CD4-positive, CD25-positive, alpha-beta regulatory T cell (primary cell): Measurements from ENCODE around the gene MEGF6. TPM values are rescaled to one million over a fixed set of nuclear protein-coding genes. Genes with fewer than 3 reads are reported as not detected.

Experiments
- ATAC-seq, 2 donors: fragments of 150-1000 bp; cut with Tn5 transposase; one replicate each; pipeline ENCODE4 v1.10.0; 2021; ENCODE audit warnings: low read depth in 2 of 2, moderate number of reproducible peaks in 2 of 2, moderate library complexity in 1 of 2
- DNase-seq, 3 donors: peaks; one replicate each; pipeline versions ENCODE4 v3.0.0 to v3.0.0-alpha.2; 2012 to 2022; ENCODE audit warnings: mixed read lengths in 1 of 3
- H3K27ac ChIP-seq: one replicate; pipeline ENCODE4 v1.7.0; 2013; ENCODE audit warnings: mild to moderate bottlenecking, low read length; ENCODE audit not compliant: insufficient read depth, poor library complexity, severe bottlenecking
- H3K27me3 ChIP-seq: one replicate; pipeline ENCODE4 v1.7.0; 2013; ENCODE audit warnings: low read length; ENCODE audit not compliant: control insufficient read depth, insufficient read depth
- H3K36me3 ChIP-seq: one replicate; pipeline ENCODE4 v1.7.0; 2013; ENCODE audit warnings: mild to moderate bottlenecking, low read length, moderate library complexity; ENCODE audit not compliant: control insufficient read depth, insufficient read depth
- H3K4me1 ChIP-seq: 2 replicates; pipeline ENCODE4 v1.7.0; 2013; ENCODE audit warnings: mild to moderate bottlenecking, low read length; ENCODE audit not compliant: insufficient read depth, control insufficient read depth, poor library complexity, severe bottlenecking
- H3K4me3 ChIP-seq: one replicate; pipeline ENCODE4 v1.7.0; 2013; ENCODE audit warnings: low read depth, mild to moderate bottlenecking, low read length, moderate library complexity
- H3K9me3 ChIP-seq, 2 experiments: 1 replicate in 1 of 2; 2 replicates in 1 of 2; pipeline ENCODE4 v1.7.0; 2013; ENCODE audit warnings: low read length in 2 of 2, mild to moderate bottlenecking in 1 of 2, moderate library complexity in 1 of 2; ENCODE audit not compliant: control insufficient read depth in 2 of 2
- H3K27ac Mint-ChIP-seq, 3 donors: one replicate each; pipeline ENCODE4 v1.8.0; 2020 to 2022; ENCODE audit warnings: mild to moderate bottlenecking in 3 of 3, mixed read lengths in 3 of 3, moderate library complexity in 2 of 3
- H3K27me3 Mint-ChIP-seq: one replicate; pipeline ENCODE4 v1.8.0; 2022; ENCODE audit warnings: mild to moderate bottlenecking, mixed read lengths
- H3K36me3 Mint-ChIP-seq: one replicate; pipeline ENCODE4 v1.8.0; 2020; ENCODE audit warnings: mixed read lengths
- H3K4me1 Mint-ChIP-seq, 4 donors: one replicate each; pipeline ENCODE4 v1.8.0; 2020 to 2022; ENCODE audit warnings: mixed read lengths in 4 of 4, mild to moderate bottlenecking in 1 of 4
- H3K4me3 Mint-ChIP-seq, 4 donors: one replicate each; pipeline ENCODE4 v1.8.0; 2020 to 2022; ENCODE audit warnings: mild to moderate bottlenecking in 4 of 4, mixed read lengths in 4 of 4, moderate library complexity in 3 of 4
- H3K9me3 Mint-ChIP-seq, 7 donors: one replicate each; pipeline ENCODE4 v1.8.0; 2020 to 2022; ENCODE audit warnings: mixed read lengths in 7 of 7, mild to moderate bottlenecking in 3 of 7, moderate library complexity in 2 of 7
- polyA plus RNA-seq, 4 donors: library from polyadenylated mRNA; unstranded; fragments of 300-500 nt; fragmentation: Illumina TruSeq; gene quantifications; one replicate each; pipeline ENCODE4 v1.2.3, GENCODE V29; 2021
- total RNA-seq: library from RNA; stranded (reverse); gene quantifications from one replicate; pipeline ENCODE4 v1.2.3, GENCODE V29; 2022

Gene MEGF6
- total and polyA plus RNA-seq, 5 donors from 2014 or later: 4.7 to 123 (median 6.8) TPM

GRCh38 chr1:3481046-3481445 is 130.3 kb downstream of the MEGF6 start:
- Histone ChIP-seq H3K4me3 (no peak overlapping the region), H3K4me1 (no peaks in the 10 kb centered on the region), H3K27ac (no peak overlapping the region), H3K36me3 (no peaks in the 10 kb centered on the region), H3K27me3 (no peaks in the 10 kb centered on the region), H3K9me3 (no peaks in the 10 kb centered on the region)
- Mint-ChIP-seq H3K4me3 (no peak overlapping the region), H3K27ac (no peak overlapping the region), H3K36me3 (no peaks in the 10 kb centered on the region), H3K9me3 (peaks cover 0 to 2% (median 0%) of the 10 kb centered on the region in 7 donors), H3K4me1 (no peaks in the 10 kb centered on the region), H3K27me3 (no peaks in the 10 kb centered on the region)
- ATAC-seq (no peak), DNase-seq (no peak)

- H3K4me1 ChIP-seq: no peaks in the 10 kb centered on the region
- Mint-ChIP-seq H3K9me3 (peaks cover 0 to 2% (median 0%) of the 10 kb centered on the region in 7 donors), H3K36me3 (no peaks in the 10 kb centered on the region), H3K27me3 (no peaks in the 10 kb centered on the region), H3K4me1 (no peaks in the 10 kb centered on the region), H3K27ac (no peak overlapping the region), H3K4me3 (no peak overlapping the region)
- DNase-seq (no peak), ATAC-seq (no peak)
- H3K36me3 ChIP-seq: no peaks in the 10 kb centered on the region
- no peak overlapping the region for H3K4me3 ChIP-seq
- no peaks in the 10 kb centered on the region for H3K9me3 ChIP-seq
- no peaks in the 10 kb centered on the region for H3K27me3 ChIP-seq
- no peak overlapping the region for H3K27ac ChIP-seq
Measured at GRCh38 chr1:3480369-3480719, 131.0 kb downstream of the MEGF6 start.

DNA sequence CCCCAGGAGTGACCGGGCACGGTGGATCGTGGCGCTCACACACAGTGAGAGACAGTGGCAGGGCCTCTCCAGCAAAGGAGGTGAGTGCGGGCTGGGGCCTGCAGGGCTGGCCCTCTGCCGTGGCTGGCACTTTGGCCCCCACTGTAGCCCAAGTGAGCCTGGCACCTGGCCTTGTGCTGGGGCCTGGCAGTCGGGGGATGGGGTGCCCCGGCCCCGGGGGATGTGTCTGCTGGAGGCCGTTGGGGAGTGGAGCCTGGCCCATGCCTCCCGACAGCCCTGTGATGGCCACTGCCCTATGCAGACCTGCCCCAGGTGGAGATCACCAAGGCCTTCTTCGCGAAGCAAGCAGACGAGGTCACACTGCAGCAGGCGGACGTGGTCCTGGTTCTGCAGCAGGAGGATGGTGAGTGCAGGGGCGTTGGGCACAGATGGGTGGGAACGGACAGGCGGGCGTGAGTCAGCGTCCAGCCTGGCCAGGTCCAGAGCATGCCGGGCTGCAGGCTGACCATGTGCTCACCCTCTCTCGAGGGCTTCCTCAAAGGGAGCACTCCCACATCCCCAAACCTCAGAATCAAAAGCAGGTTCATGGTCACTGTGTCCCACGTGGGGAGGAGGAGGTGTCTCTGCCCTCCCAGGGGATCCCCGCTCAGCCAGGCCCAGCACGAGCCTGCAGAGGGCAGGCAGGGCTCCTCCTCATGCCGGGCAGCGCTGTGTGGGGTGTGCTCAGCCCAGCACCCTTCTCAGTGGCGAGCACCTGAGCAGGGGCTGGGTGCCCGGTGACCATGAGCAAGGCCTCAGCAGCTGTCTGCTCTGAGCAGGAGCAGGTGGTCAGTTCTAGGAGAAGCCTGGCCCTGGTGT is 131.6 kb downstream of the MEGF6 start:
- no peak for ATAC-seq

DNA sequence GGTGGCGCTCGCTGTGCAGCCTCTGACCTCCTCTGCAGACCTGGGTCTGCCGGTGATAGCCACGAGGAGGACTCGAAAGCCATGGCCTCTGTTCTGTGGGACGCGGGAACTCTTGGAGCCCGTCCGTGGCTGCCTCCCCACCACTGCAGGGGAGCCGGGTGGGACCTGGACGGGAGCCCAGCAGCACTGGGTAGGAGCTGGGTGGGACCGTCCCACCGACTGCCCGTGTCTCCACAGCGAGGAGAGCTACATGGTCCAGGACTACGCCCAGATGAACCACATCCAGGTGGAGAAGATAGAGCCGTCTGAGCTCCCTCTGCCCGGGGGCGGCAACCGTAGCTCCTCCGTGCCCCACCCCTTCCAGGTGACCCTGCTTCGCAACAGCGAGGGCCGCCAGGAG is 133.1 kb downstream of the MEGF6 start:
- DNase-seq: no peak
- H3K4me1 Mint-ChIP-seq: no peaks in the 10 kb centered on the region
- H3K27ac Mint-ChIP-seq: no peak overlapping the region
- no peak overlapping the region for H3K4me3 ChIP-seq
- H3K4me3 Mint-ChIP-seq: no peak overlapping the region
- H3K9me3 ChIP-seq: no peaks in the 10 kb centered on the region
- no peak for ATAC-seq
- no peaks in the 10 kb centered on the region for H3K4me1 ChIP-seq
- H3K27me3 Mint-ChIP-seq: no peaks in the 10 kb centered on the region
- H3K27me3 ChIP-seq: no peaks in the 10 kb centered on the region
- H3K9me3 Mint-ChIP-seq: no peaks in the 10 kb centered on the region
- no peaks in the 10 kb centered on the region for H3K36me3 Mint-ChIP-seq
- no peak overlapping the region for H3K27ac ChIP-seq
- no peaks in the 10 kb centered on the region for H3K36me3 ChIP-seq

More for the DNA sequence above, 131.6 kb downstream of the MEGF6 start:
- no peaks in the 10 kb centered on the region for H3K27me3 ChIP-seq
- H3K27ac Mint-ChIP-seq: no peak overlapping the region
- H3K36me3 Mint-ChIP-seq: no peaks in the 10 kb centered on the region
- no peak for DNase-seq
- no peaks in the 10 kb centered on the region for H3K9me3 Mint-ChIP-seq
- no peak overlapping the region for H3K4me3 ChIP-seq
- no peak overlapping the region for H3K4me3 Mint-ChIP-seq
- no peaks in the 10 kb centered on the region for H3K36me3 ChIP-seq
- H3K27ac ChIP-seq: no peak overlapping the region
- no peaks in the 10 kb centered on the region for H3K27me3 Mint-ChIP-seq
- H3K9me3 ChIP-seq: no peaks in the 10 kb centered on the region
- no peaks in the 10 kb centered on the region for H3K4me1 Mint-ChIP-seq
- H3K4me1 ChIP-seq: no peaks in the 10 kb centered on the region

DNA sequence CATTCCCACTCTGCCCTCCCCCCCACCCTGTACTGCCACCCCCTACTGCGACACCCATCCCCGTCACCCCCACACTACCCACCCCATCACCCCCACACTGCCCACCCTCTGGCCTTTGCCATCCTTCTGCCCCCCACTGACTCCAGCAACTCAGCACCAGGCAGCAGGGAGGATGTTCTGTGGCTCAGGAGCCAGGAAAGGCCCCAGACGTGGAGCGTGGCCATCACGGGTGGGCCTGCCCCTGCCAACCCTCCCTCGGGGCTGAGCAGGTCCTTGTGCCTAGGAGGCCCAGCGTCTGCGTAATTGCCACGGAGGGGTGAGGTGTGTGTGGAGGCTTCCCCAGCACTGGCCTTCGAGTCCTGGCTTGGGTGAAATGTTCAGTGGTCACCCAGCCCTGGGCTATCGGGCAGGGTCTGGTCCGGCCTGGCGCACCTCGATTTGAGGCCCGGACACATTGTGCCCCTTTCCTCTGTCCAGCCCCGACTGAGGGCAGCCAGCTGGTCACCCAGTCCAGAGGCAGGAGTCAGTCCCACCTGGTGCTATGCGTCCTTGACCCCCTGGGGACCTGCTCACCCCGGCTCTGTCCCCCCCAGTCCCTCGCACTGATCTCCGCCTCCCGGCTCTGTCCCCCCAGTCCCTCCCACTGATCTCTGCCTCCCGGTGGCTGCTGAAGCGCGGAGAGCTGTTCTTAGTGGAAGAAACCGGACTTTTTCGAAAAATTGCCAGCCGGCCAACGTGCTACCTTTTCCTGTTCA is 133.9 kb downstream of the MEGF6 start:
- Mint-ChIP-seq H3K36me3 (no peaks in the 10 kb centered on the region), H3K9me3 (no peaks in the 10 kb centered on the region), H3K27ac (no peak overlapping the region), H3K4me1 (no peaks in the 10 kb centered on the region), H3K27me3 (no peaks in the 10 kb centered on the region), H3K4me3 (no peak overlapping the region)
- no peak overlapping the region for H3K4me3 ChIP-seq
- no peaks in the 10 kb centered on the region for H3K36me3 ChIP-seq
- H3K27ac ChIP-seq: no peak overlapping the region
- H3K27me3 ChIP-seq: no peaks in the 10 kb centered on the region
- DNase-seq: no peak
- no peaks in the 10 kb centered on the region for H3K4me1 ChIP-seq
- ATAC-seq: no peak
- no peaks in the 10 kb centered on the region for H3K9me3 ChIP-seq

DNA sequence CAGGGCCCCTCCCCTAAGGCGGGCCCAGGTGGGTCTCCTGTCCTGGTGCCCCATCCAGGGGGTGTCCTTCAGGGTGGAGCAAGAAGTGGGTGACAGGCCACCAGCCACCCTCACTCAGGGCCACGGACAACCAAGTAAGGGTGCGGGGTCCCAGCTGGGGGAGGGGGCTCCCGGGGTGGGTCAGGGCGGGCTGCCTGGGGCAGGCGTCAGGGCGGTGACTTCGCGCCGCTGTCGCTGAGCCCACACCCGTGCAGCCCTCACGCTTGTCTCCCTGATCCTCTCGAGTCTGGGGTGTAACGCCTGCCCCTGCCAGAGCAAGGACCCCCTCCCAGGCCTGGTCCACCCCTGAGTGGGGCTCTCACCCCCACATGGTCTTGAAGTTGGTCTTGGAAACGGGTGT is 134.6 kb downstream of the MEGF6 start:
- no peaks in the 10 kb centered on the region for H3K36me3 ChIP-seq
- H3K27me3 Mint-ChIP-seq: no peaks in the 10 kb centered on the region

GRCh38 chr1:3475839-3476573 is 135.3 kb downstream of the MEGF6 start:
- no peak overlapping the region for H3K27ac ChIP-seq
- ATAC-seq (no peak), DNase-seq (no peak)
- Mint-ChIP-seq H3K27ac (no peak overlapping the region), H3K9me3 (no peaks in the 10 kb centered on the region), H3K4me3 (no peak overlapping the region), H3K36me3 (no peaks in the 10 kb centered on the region), H3K4me1 (no peaks in the 10 kb centered on the region), H3K27me3 (no peaks in the 10 kb centered on the region)
- H3K4me1 ChIP-seq: no peaks in the 10 kb centered on the region
- no peaks in the 10 kb centered on the region for H3K27me3 ChIP-seq
- no peak overlapping the region for H3K4me3 ChIP-seq
- no peaks in the 10 kb centered on the region for H3K9me3 ChIP-seq
- no peaks in the 10 kb centered on the region for H3K36me3 ChIP-seq

More for the DNA sequence above, 134.6 kb downstream of the MEGF6 start:
- Histone ChIP-seq H3K9me3 (no peaks in the 10 kb centered on the region), H3K27me3 (no peaks in the 10 kb centered on the region), H3K27ac (no peak overlapping the region), H3K4me1 (no peaks in the 10 kb centered on the region), H3K4me3 (no peak overlapping the region)
- Mint-ChIP-seq H3K9me3 (no peaks in the 10 kb centered on the region), H3K4me1 (no peaks in the 10 kb centered on the region), H3K36me3 (no peaks in the 10 kb centered on the region), H3K27ac (no peak overlapping the region), H3K4me3 (no peak overlapping the region)
- DNase-seq (no peak), ATAC-seq (no peak)
